Loucy (cell line): Measurements from ENCODE around the gene SORCS2.

ENCODE experiments used
- H2AFZ ChIP-seq: fragments of 200-600 bp; sonication (generic); 2 replicates; pipeline ENCODE4 v1.6.0; 2016; ENCODE audit warnings: antibody characterized with exemption, mild to moderate bottlenecking, low read length, moderate library complexity
- H3F3A ChIP-seq: fragments of 200-600 bp; 2 replicates; pipeline ENCODE4 v1.6.0; 2016; ENCODE audit warnings: antibody characterized with exemption, low read depth, mild to moderate bottlenecking
- H3K27me3 ChIP-seq: fragments of 200-600 bp; sonication (generic); 2 replicates; pipeline ENCODE4 v1.6.1; 2014; ENCODE audit warnings: low read length, mild to moderate bottlenecking; ENCODE audit not compliant: insufficient read depth, poor library complexity, severe bottlenecking
- H3K36me3 ChIP-seq: fragments of 200-600 bp; sonication (generic); 2 replicates; pipeline ENCODE4 v1.6.1; 2016; ENCODE audit warnings: low read length; ENCODE audit not compliant: insufficient read depth
- H3K4me1 ChIP-seq: fragments of 200-600 bp; sonication (generic); 2 replicates; pipeline ENCODE4 v1.5.1; 2014; ENCODE audit warnings: low read length, mild to moderate bottlenecking; ENCODE audit not compliant: insufficient read depth, poor library complexity, severe bottlenecking
- H3K4me2 ChIP-seq: fragments of 200-600 bp; sonication (generic); 2 replicates; pipeline ENCODE4 v1.6.0; 2014; ENCODE audit warnings: antibody characterized with exemption, low read length, low read depth, mild to moderate bottlenecking; ENCODE audit not compliant: poor library complexity, severe bottlenecking
- H3K4me3 ChIP-seq: fragments of 200-600 bp; sonication (generic); 2 replicates; pipeline ENCODE4 v1.5.1; 2014; ENCODE audit warnings: low read length, mild to moderate bottlenecking, mixed read lengths; ENCODE audit not compliant: poor library complexity, severe bottlenecking
- H3K79me2 ChIP-seq: fragments of 200-600 bp; sonication (generic); 2 replicates; pipeline ENCODE4 v1.6.1; 2014; ENCODE audit warnings: low read length; ENCODE audit not compliant: insufficient read depth
- H3K9ac ChIP-seq: fragments of 200-600 bp; sonication (generic); 2 replicates; pipeline ENCODE4 v1.6.0; 2014; ENCODE audit warnings: mild to moderate bottlenecking, low read depth, low read length, moderate library complexity; ENCODE audit not compliant: poor library complexity, severe bottlenecking
- H3K9me2 ChIP-seq: fragments of 200-600 bp; sonication (generic); replicated peaks from 2 replicates; pipeline ENCODE4 v1.6.1; 2016; ENCODE audit warnings: low read depth, low read length, mixed read lengths
- H3K9me3 ChIP-seq: fragments of 200-600 bp; sonication (generic); 2 replicates; pipeline ENCODE4 v1.6.1; 2014; ENCODE audit warnings: mild to moderate bottlenecking, antibody characterized with exemption, low read length, low read depth; ENCODE audit not compliant: insufficient read depth
- H4K20me1 ChIP-seq: fragments of 200-600 bp; sonication (generic); 2 replicates; pipeline ENCODE4 v1.6.0; 2014; ENCODE audit warnings: antibody characterized with exemption, low read length, mild to moderate bottlenecking; ENCODE audit not compliant: insufficient read depth, poor library complexity, severe bottlenecking
- CTCF ChIP-seq: fragments of 200-600 bp; sonication (generic); conservative IDR thresholded peaks from 2 replicates; pipeline ENCODE4 v1.5.1; 2014; ENCODE audit warnings: mild to moderate bottlenecking, antibody characterized with exemption, low read length
- EZH2phosphoT487 ChIP-seq: fragments of 200-600 bp; IDR thresholded peaks from 2 replicates; pipeline ENCODE4 v1.6.1; 2018; ENCODE audit warnings: antibody characterized with exemption, mild to moderate bottlenecking, moderate library complexity, borderline replicate concordance

SORCS2 gene

GRCh38 chr4:7388627-7389026 lies 196.3 kb downstream of the SORCS2 start:
- Histone ChIP-seq H3K79me2 (no peaks in the 10 kb centered on the region), H3K36me3 (no peaks in the 10 kb centered on the region), H3K27me3 (no peaks in the 10 kb centered on the region), H3K9ac (no peak overlapping the region), H2AFZ (no peak overlapping the region), H3K4me2 (no peak overlapping the region), H3F3A (no peaks in the 10 kb centered on the region), H4K20me1 (no peaks in the 10 kb centered on the region), H3K9me3 (peaks cover 26% of the 10 kb centered on the region; the same call in 1 of the 2 replicates), H3K4me1 (no peaks in the 10 kb centered on the region), H3K4me3 (no peak overlapping the region), H3K9me2 (no peaks in the 10 kb centered on the region)
- no peak for TF ChIP-seq EZH2phosphoT487
- no peak for TF ChIP-seq CTCF

GRCh38 chr4:7389101-7389701 lies 196.9 kb downstream of the SORCS2 start:
- H2AFZ ChIP-seq = no peak overlapping the region

GRCh38 chr4:7389719-7390118 lies 197.4 kb downstream of the SORCS2 start:
- H2AFZ ChIP-seq = no peak overlapping the region
- H3K79me2 ChIP-seq = no peaks in the 10 kb centered on the region
- peaks cover 27% of the 10 kb centered on the region; the same call in 1 of the 2 replicates for H3K9me3 ChIP-seq
- no peak overlapping the region for H3K4me3 ChIP-seq
- no peaks in the 10 kb centered on the region for H3K9me2 ChIP-seq
- no peaks in the 10 kb centered on the region for H3K27me3 ChIP-seq
- no peaks in the 10 kb centered on the region for H3K36me3 ChIP-seq
- H3K4me1 ChIP-seq = no peaks in the 10 kb centered on the region
- no peaks in the 10 kb centered on the region for H4K20me1 ChIP-seq
- H3K9ac ChIP-seq = no peak overlapping the region
- H3F3A ChIP-seq = no peaks in the 10 kb centered on the region
- H3K4me2 ChIP-seq = no peak overlapping the region
- TF ChIP-seq CTCF = no peak
- TF ChIP-seq EZH2phosphoT487 = no peak

More at GRCh38 chr4:7389101-7389701, 196.9 kb downstream of the SORCS2 start:
- H4K20me1 ChIP-seq = no peaks in the 10 kb centered on the region
- no peak overlapping the region for H3K9ac ChIP-seq
- no peak overlapping the region for H3K4me3 ChIP-seq
- no peaks in the 10 kb centered on the region for H3K9me2 ChIP-seq
- no peak for TF ChIP-seq EZH2phosphoT487
- no peak for TF ChIP-seq CTCF
- peaks cover 30% of the 10 kb centered on the region; the same call in 1 of the 2 replicates for H3K9me3 ChIP-seq
- no peaks in the 10 kb centered on the region for H3F3A ChIP-seq
- H3K4me2 ChIP-seq = no peak overlapping the region
- no peaks in the 10 kb centered on the region for H3K36me3 ChIP-seq
- no peaks in the 10 kb centered on the region for H3K27me3 ChIP-seq
- H3K79me2 ChIP-seq = no peaks in the 10 kb centered on the region
- no peaks in the 10 kb centered on the region for H3K4me1 ChIP-seq
